ENCODE measurements around the gene RANBP3. TPM values are rescaled to one million over a fixed set of nuclear protein-coding genes. Genes with fewer than 3 reads are reported as not detected.
"Not testable (repeated sequence)": the region's sequence is repeated elsewhere in the genome, so short reads cannot be mapped to it uniquely, and the experiment has no call there.

Gene RANBP3
- total RNA-seq, 1 donor from 2014 or later = 25.0 TPM

- Histone ChIP-seq H3K27me3 (ENCODE audit: control insufficient read depth, insufficient read depth, low read length) (no peaks in the 10 kb centered on the region), H3K4me3 (ENCODE audit: low read depth, low read length) (no peak overlapping the region)
- TF ChIP-seq CTCF (IDR thresholded peaks at IDR 0.05; ENCODE audit: insufficient read depth, low read length, severe bottlenecking) = peak; percentile 89
These were observed 9.3 kb upstream of the RANBP3 start for GRCh38 chr19:5987077-5987818.

GRCh38 chr19:5985837-5986236, 7.9 kb upstream of the RANBP3 start:
- H3K36me3 ChIP-seq (ENCODE audit: control insufficient read depth, insufficient read depth, low read length); H3K4me3 ChIP-seq (ENCODE audit: low read depth, low read length); DNase-seq (ENCODE audit: low read depth); H3K27me3 ChIP-seq (ENCODE audit: control insufficient read depth, insufficient read depth, low read length); FAIRE-seq: not testable (repeated sequence)

More at GRCh38 chr19:5987077-5987818, 9.3 kb upstream of the RANBP3 start:
- DNase-seq (ENCODE audit: low read depth) (peak; percentile 70), FAIRE-seq (peak; percentile 64)
- H3K36me3 ChIP-seq (ENCODE audit: control insufficient read depth, insufficient read depth, low read length) = no peaks in the 10 kb centered on the region

GRCh38 chr19:5985098-5985783, 7.3 kb upstream of the RANBP3 start:
- no peak overlapping the region for H3K4me3 ChIP-seq (ENCODE audit: low read depth, low read length)
- no peak for TF ChIP-seq CTCF (IDR thresholded peaks at IDR 0.05; ENCODE audit: insufficient read depth, low read length, severe bottlenecking)
- FAIRE-seq = no peak
- H3K27me3 ChIP-seq (ENCODE audit: control insufficient read depth, insufficient read depth, low read length) = no peaks in the 10 kb centered on the region
- DNase-seq (ENCODE audit: low read depth) = peak; percentile 49
- no peaks in the 10 kb centered on the region for H3K36me3 ChIP-seq (ENCODE audit: control insufficient read depth, insufficient read depth, low read length)

- Histone ChIP-seq H3K27me3 (ENCODE audit: control insufficient read depth, insufficient read depth, low read length) (no peaks in the 10 kb centered on the region), H3K36me3 (ENCODE audit: control insufficient read depth, insufficient read depth, low read length) (no peaks in the 10 kb centered on the region), H3K4me3 (ENCODE audit: low read depth, low read length) (no peak overlapping the region)
- TF ChIP-seq CTCF (IDR thresholded peaks at IDR 0.05; ENCODE audit: insufficient read depth, low read length, severe bottlenecking) = no peak
- DNase-seq (ENCODE audit: low read depth) (no peak), FAIRE-seq (no peak)
These were observed 6.7 kb upstream of the RANBP3 start for GRCh38 chr19:5984600-5984999.

- Histone ChIP-seq H3K27me3 (ENCODE audit: control insufficient read depth, insufficient read depth, low read length) (no peaks in the 10 kb centered on the region), H3K36me3 (ENCODE audit: control insufficient read depth, insufficient read depth, low read length) (no peaks in the 10 kb centered on the region), H3K4me3 (ENCODE audit: low read depth, low read length) (no peak overlapping the region)
- no peak for TF ChIP-seq CTCF (IDR thresholded peaks at IDR 0.05; ENCODE audit: insufficient read depth, low read length, severe bottlenecking)
- DNase-seq (ENCODE audit: low read depth) = peak; percentile 28
- FAIRE-seq = no peak
These were observed 5.5 kb upstream of the RANBP3 start for GRCh38 chr19:5983367-5983955.
